Stimulated activated CD8-positive, alpha-beta memory T cell treated with anti-CD3 and anti-CD28 coated beads, Interleukin-2, amount 100 ng/mL, for 1 hour (primary cell): ENCODE results near the gene ITFG1.
"Not testable (repeated sequence)": the region's sequence is repeated elsewhere in the genome, so short reads cannot be mapped to it uniquely, and the experiment has no call there.

Experiments
- DNase-seq, 2 donors: peaks; one replicate each; pipeline ENCODE4 v3.0.0-alpha.2; 2020; ENCODE audit warnings: low read depth in 2 of 2

Gene ITFG1

DNA sequence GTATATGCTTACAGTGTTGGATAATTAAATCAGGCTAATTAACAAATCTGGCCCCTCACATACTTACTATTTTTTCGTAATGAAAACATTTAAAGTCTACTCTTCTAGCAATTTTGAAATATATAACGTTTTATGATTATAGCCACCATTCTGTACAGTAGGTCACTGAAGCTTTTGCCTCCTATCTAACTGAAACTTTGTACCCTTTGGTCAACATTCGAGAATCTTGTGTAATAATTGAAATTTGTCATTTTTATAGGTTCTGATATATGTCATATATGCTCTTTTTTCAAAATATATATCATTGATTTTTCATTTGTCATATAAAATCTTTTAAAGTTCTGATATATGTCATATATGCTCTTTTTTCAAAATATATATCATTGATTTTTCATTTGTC, 12.9 kb upstream of the ITFG1 start:
- DNase-seq: no peak

DNA sequence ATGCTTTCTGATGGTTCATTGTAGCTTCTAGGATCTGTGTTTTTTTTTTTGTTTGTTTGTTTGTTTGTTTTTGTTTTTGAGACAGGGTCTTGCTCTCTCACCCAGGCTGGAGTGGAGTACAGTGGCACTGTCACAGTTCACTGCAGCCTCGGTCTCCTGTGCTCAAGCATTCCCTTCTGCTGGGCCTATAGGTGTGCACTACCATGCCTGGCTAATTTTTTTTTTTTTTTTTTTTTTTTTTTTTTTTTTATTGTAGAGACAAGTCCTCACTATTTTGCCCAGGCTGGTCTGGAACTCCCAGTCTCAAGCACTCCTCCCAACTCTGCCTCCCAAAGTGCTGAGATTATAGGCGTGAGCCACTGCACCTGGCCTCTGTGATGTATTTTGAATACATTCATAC, 12.1 kb upstream of the ITFG1 start:
- not testable (repeated sequence) for DNase-seq

DNA sequence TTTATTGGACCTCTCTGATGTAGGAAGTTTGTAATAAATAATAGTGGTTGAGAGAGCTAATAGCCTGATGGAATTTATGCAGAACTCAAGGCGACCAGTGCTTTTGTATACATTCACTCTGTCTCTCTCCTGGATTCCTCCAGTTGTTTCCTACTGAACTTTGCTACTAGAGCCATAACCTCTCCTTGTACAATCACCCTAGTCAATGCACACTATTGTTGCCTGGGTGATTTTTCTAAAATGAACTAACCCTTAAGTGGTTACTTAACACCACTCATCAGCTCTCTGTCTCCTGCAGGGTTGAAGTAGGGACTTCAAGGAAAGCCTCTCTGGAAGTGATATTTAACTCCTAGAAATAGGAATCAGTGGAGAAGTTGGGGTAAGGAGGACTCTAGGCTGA, 9.9 kb upstream of the ITFG1 start:
- DNase-seq: no peak

DNA sequence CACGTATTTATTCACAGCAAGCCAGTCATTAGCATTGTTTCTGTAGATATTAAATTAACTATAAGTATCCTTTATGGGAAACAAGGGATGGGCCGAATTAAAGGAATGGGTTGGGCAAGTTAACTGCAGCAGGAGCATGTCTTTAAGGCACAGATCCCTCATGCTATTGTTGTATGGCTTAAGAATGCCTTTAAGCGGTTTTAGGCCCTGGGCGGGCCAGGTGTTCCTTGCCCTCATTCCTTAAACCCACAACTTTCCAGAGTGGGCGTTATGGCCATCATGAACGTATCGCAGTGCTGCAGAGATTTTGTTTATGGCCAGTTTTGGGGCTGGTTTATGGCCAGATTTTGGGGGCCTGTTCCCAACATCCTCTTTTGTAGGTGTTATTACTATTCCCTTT, 9.3 kb upstream of the ITFG1 start:
- DNase-seq: no peak

DNA sequence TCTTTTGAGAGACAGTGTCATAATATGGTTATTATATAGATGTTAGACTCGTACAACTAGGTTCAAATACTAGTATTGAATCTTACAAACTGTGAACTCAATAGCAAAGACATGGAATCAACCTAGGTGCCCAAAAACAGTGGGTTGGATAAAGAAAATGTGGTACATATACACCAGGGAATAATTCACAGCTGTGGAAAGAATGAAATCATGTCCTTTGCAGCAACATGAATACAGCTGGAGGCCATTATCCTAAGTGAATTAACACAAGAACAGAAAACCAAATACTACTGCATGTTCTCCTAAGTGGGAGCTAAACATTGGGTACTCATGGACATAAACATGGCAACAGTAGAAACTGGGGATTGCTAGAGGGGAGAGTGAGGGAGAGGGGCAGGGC, 8.4 kb upstream of the ITFG1 start:
- DNase-seq: no peak

DNA sequence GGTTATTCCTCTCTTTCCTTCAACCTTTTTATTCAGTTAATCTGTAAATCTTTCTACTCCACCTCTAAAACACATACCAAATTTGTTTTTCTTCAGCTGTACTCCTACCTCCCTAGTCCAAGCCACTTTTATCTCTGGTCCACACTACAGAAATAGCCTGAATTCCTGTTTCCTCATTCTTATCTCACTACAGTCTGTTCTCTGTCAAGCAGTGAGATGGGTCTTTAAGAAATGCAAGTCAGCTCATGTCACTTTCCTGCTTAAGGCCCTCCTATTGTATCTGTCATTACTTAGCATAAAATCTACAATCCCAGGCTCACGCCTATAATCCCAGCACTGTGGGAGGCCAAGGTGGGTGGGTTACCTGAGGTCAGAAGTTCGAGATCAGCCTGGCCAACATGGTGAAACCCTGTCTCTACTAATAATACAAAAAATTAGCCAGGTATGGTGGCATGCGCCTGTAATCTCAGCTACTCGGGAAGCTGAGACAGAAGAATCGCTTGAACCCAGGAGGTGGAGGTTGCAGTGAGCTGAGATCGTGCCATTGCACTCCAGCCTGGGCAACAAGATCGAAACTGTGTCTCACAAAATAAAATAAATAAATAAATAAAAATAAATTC, 7.3 kb upstream of the ITFG1 start:
- DNase-seq: not testable (repeated sequence)

DNA sequence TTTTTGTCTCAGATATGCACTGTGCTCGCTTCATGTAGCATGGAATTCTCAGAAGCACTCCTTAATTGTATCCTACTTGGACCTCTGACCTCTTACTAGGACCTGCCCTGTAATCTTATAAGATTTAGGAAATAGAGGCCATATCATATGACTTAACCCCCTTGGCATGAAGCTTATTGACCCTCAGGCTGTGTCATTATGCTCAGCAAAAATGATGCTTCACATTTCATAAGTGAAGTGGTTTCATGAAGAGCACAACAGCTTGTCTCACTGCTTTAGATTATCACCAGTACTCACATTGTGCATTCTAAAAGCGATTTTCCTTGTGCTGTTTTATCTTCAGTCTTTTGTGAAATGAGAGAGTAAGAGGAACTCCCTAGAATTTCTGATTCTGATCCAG, 6.6 kb upstream of the ITFG1 start:
- no peak for DNase-seq

DNA sequence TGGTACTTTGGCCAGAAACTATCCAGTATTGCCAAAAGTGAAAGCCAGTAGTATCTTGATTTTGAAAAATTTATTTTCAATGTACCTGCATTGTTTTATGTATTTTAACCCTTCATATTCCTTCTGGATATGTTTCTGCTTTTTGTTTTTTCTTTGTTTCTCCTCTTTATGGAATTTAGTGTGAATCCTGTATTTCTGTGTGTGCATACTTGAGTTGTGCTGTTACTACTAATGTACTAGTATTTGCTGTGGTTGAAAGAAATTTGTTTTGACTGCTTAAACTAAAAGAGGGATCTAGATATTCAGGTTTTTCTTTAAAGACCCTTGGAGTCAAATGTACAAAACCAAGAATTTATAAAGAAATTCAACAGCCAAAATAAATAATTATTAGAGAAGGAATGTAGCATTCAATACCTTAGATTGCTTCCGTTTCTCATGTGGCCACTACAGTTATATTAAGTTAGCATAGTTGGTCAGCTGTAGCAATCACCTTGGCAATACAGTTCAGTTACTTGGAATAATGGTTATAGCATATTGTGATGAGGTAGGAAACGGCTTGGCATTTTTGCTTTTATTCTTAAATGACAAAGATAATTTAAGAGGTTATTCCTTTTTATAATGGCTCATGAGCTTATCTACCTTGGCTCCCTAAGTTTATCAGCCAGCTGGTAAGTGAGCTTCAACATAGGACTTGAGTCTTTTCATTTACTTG, 5.2 kb upstream of the ITFG1 start:
- DNase-seq: no peak

DNA sequence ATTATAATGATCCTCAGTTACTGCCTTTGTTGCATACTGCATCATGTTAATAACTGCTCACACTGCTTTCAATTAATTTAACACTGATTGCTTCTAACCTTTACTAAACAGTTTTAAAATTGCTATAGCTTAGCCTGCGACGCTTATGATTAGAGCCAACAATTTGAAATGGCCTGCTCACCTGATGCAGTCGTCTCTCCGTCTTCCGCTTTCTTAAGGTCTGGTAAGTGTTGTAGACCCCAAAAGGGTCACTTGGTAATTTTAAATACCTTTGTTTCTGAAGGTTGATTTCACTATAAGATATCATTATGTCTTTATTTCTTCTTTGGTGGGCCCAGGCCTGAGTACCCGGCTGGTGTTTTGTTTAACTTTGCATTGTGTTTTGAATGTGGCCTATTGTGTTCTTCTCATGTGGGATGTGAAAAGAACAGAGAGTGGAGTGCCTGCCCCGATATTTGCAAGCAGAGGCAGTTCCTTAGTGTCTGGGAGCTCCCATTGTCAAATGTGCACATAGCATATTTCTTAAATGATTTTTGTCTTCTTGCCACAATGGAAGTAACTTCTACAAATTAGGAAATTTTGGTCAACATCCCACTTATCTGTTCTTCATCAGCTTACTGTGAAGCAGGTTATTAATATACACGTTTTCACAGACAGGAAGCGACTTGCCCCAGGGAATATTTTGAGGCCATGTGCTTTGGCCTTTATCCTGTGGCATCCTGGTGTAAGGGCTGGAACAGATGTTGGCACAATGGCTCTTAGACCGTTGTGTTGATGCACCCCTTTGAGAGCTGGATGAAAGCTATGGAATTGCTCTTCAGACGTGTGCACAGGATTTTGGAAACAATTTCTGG, 3.1 kb upstream of the ITFG1 start:
- DNase-seq: no peak

DNA sequence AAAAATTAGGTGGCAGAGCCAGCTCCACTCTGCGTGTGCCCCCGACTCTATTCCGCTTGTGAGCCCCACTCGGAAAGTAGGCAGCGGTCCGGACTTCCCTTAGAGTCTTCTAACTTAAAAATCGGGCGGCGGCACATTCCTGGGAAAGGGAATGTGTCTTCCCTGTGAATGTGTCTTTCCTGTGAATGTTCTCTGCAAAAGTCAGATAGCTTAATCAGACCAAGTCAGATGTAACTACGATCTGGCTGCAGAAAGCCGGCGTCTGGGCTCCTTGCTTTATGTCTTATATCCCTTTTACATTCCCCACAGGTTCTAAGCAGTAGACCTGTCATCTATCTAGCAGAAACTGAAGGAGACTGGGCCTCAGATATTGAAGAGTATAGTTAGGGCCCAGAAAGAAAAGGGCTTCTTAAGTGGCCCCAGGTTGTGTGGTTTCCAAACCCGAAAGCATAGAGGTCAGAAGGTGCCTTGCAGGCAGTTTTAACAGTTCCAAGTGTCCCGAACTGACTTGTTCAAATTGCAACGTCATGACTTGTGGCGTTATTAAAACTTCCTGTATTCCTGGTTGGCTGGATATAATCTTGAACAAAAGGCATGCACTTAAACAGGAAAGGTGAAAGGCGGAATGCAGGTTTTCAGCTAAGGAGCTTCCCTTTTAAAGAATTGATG, 869 bp upstream of the ITFG1 start:
- no peak for DNase-seq

DNA sequence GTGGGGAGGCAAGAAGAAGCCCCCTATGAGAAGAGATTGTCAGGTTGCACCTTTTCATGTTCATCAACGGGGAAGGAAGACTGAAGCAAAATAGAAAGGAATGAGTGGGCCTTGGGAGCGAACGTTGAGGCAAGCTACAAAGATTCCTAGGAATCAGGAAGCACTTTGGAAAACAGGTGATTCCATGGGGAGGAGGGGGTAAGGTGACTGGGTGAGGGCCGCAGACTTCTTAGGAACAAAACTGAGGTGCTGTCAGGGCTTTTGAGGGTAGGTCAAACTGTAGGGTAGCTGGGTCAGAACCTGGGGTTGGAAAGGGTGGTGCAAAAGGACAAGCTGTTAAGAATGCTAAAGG, 528 bp downstream of the ITFG1 start:
- DNase-seq: no peak

DNA sequence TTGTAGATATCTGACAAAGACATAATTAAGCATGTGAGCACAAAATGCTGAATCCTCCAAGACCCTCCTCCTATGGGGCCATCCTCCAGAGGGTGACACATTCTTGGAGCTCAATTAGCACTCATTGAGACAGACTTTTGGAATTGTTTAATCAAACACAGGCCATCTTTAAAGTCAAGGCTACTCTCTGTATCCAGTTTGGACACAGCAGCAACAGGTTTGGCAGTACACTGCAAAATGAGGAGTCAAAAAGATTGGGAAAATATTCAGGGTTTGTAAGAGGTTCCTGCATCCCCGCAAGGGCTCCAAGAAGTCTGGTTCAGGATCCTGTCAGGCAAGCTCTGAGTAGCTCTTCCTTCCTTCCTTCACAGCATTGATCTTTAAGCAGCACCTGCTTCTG, 1.3 kb downstream of the ITFG1 start:
- DNase-seq: no peak

DNA sequence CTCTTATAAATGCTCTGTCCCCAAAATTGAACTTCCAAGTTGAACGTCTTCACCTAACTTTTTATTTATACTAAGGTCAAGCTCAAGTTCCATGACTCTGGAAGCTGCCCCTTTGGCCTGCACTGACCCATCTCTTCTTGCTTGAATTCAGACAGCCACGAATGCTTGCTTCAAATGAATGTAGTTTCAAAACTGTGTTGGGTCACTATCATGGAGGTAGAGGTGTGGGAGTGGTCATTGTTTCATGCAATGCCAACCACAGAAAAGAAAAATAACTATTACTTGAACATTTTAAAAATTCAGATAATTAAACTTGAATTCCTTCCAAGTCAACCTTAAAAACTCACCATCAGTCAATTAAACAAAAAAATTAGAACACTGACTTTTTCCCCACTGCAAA, 2.5 kb downstream of the ITFG1 start:
- DNase-seq: no peak

DNA sequence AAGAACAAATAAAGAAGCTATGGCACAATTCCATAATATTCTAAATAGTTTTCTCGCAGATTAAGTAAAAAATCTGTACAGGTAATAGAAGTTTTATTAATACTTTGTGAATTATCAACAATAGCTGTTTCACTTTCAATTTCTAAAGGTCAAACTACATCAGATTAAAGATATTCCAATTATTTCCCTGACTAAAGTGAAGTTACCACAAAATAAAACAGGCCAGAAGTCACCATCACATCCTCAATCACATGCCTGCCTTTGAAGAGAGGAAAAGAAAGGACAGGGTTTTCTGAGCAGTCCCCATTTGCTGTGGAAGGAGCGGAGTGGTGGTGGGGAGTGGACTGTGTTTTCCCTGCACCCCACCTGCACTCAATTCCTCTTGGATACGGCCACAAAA, 11.1 kb downstream of the ITFG1 start:
- no peak for DNase-seq

DNA sequence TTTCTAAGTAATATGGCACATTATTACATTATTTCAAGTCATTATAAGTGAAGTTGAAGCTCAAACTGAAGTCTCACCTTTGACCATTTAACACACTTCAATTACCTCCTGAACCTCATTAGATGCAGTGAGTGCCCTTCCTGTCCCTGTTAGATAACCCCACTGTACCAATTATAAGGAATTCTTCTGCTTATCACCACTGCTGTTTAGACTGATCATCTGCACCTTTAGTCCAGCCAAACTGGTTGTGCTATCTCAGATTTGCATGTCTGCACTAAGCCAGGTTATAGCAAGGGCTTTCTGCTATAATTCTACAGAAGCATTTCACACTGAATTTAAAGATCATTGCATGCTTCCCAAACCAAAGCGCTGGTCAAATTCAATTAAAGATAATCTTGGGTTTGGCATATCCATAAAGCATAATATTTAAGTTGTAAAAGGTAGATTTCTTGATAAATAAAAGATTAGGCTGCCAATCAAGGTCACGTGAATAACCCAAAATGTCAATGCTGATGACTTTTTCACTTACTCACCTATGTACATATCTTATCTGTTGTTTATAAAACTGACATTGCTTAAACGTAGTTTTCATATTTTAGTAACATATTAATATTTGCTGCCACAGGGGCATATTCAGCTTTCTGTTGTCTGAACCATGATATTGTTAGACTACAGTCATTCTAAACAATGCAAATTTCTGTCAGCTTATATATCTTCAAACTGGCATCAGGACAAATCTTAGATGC, 11.9 kb downstream of the ITFG1 start:
- no peak for DNase-seq

DNA sequence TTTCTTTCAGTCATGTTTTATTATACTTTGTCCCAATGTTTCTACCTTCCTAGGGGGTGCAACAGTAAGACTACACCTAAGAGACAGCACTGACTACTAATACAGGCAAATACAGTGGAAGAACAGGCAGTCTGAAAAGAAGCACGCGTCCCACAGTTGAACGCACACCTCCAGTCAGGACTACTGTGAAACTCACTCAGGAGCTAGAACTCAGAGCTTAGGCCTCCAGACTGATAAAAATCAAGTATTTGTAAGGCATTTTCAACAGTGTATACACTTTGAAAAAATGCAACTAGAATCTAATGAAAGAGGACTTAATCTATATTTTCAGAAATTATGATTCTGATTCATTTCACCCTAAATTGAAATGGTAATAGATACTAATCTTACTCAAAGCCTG, 14.4 kb downstream of the ITFG1 start:
- DNase-seq: no peak

DNA sequence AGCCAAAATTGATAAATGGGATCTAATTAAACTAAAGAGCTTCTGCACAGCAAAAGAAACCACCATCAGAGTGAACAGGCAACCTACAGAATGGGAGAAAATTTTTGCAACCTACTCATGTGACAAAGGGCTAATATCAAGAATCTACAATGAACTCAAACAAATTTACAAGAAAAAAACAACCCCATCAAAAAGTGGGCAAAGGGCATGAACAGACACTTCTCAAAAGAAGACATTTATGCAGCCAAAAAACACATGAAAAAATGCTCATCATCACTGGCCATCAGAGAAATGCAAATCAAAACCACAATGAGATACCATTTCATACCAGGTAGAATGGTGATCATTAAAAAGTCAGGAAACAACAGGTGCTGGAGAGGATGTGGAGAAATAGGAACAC, 18.0 kb downstream of the ITFG1 start:
- not testable (repeated sequence) for DNase-seq

DNA sequence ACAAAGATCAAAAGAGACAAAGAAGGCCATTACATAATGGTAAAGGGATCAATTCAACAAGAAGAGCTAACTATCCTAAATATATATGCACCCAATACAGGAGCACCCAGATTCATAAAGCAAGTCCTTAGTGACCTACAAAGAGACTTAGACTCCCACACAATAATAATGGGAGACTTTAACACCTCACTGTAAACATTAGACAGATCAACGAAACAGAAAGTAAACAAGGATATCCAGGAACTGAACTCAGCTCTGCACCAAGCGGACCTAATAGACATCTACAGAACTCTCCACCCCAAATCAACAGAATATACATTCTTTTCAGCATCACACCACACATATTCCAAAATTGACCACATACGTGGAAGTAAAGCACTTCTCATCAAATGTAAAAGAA, 20.8 kb downstream of the ITFG1 start:
- DNase-seq: not testable (repeated sequence)

DNA sequence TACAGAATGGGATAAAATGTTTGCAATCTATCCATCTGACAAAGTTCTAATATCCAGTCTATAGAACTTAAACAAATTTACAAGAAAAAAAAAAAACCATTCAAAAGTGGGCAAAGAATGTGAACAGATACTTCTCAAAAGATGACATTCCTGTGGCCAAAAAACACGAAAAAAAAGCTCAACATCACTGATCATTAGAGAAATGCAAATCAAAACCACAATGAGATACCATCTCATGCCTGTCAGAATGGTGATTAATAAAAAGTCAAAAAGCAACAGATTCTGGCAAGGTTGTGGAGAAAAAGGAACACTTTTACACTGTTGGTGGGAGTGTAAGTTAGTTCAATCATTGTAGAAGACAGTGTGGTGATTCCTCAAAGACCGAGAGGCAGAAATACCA, 26.6 kb downstream of the ITFG1 start:
- DNase-seq: not testable (repeated sequence)

DNA sequence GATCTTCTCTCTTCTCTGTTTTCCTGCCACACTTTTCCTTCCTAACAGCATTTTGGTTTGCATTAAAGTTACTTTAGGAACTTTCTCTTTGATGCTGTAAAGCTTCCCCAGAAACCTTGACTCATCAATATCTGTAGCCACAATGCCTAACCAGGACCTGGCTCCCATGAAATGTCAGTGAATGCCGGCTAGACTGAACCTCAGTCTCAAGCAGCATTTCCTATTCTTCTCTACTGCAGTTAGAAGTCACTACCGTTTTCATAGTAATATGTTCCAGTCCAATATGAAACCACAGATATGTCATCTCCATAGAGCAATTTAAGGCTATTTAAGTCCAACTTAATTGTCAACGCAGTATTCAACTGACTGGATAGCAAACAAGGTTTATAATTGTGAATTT, 28.9 kb downstream of the ITFG1 start:
- DNase-seq: no peak

DNA sequence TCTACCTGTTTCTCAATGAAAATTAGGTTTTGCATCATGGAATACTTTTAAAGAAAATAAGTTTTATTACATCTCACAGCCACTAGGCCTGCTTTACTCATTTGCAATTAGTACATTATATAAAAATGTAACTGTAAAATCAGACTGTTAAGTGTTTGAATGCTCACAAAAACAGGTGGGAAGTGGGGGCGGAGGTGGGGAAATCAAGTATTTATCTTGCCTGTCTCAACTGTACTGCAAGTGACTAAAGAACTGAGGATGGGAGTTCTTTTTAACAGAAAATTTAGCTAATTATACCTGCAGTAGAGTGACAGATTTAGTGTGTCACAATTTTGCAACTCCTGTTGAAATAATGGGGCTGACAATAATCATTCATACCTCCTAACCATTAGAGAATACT, 34.1 kb downstream of the ITFG1 start:
- no peak for DNase-seq

DNA sequence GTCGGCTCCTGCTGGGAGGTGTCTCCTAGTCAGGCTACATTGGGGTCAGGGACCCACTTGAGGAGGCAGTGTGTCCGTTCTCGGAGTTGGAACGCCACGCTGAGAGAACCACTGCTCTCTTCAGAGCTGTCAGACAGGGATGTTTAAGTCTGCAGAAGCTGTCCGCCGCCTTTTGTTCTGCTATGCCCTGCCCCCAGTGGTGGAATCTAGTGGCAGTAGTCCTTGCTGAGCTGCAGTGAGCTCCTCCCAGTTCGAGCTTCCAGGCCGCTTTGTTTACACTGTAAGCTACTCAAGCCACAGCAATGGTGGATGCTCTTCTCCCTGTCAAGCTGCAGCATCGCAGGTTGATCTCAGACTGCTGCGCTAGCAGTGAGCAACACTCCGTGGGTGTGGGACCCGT, 36.0 kb downstream of the ITFG1 start:
- DNase-seq: no peak
